ENCODE data around the gene AGPAT3. TPM values are rescaled to one million over a fixed set of nuclear protein-coding genes. Genes with fewer than 3 reads are reported as not detected.

The AGPAT3 gene
- total RNA-seq, 6 experiments from 2014 or later: 56.9 to 111 (median 95.3) TPM

GRCh38 chr21:43925096-43925481, 60.1 kb downstream of the AGPAT3 start:
- ATAC-seq (peak; percentile 53 to 69 (median 67)), DNase-seq (peak; percentile 63 to 85 (median 80))
- Histone ChIP-seq H3K4me3 (no peak overlapping the region), H3K27ac (peak overlapping the region in 2 of 3 donors; percentile 36 to 44), H3K36me3 (no peaks in the 10 kb centered on the region), H3K27me3 (no peaks in the 10 kb centered on the region), H3K9me3 (no peaks in the 10 kb centered on the region), H3K4me1 (peaks cover 0 to 76% (median 38%) of the 10 kb centered on the region in 4 donors)
- intact Hi-C loops (cut with DNase I): loop anchor here in 1 of 2 donors (10.0 kb wide), 1 partner anchor 60 kb away; the partner anchor contains the start of gene AGPAT3
- WGBS (ENCODE audit: insufficient coverage, low coverage, low lambda C conversion rate, missing lambda C conversion rate): 18% methylated on average over 5 of the region's 13 CpGs
- TF ChIP-seq CTCF (IDR thresholded peaks at IDR 0.05) (peak in 1 of 4 donors; percentile 21), POLR2A (IDR thresholded peaks at IDR 0.05) (no peak)

- DNase-seq (peak in 2 of 3 donors; percentile 16 to 53), ATAC-seq (no peak)
- Histone ChIP-seq H3K4me1 (peaks cover 0 to 71% (median 35%) of the 10 kb centered on the region in 4 donors), H3K27me3 (no peaks in the 10 kb centered on the region), H3K27ac (peak overlapping the region in 1 of 3 donors; percentile 36), H3K9me3 (no peaks in the 10 kb centered on the region), H3K36me3 (no peaks in the 10 kb centered on the region), H3K4me3 (no peak overlapping the region)
- WGBS (ENCODE audit: insufficient coverage, low coverage, low lambda C conversion rate, missing lambda C conversion rate): 41% methylated on average over 6 of the region's 14 CpGs
- TF ChIP-seq POLR2A (IDR thresholded peaks at IDR 0.05) (no peak), CTCF (IDR thresholded peaks at IDR 0.05) (no peak)
- intact Hi-C loops (cut with DNase I): loop anchor here in 1 of 2 donors (10.0 kb wide), 1 partner anchor 61 kb away; the partner anchor contains the start of gene AGPAT3
These were observed 60.6 kb downstream of the AGPAT3 start for GRCh38 chr21:43925609-43926008.

GRCh38 chr21:43926196-43926595, 61.2 kb downstream of the AGPAT3 start:
- peaks cover 0 to 65% (median 33%) of the 10 kb centered on the region in 4 donors for H3K4me1 ChIP-seq
- peak in 2 of 3 donors; percentile 16 to 43 for DNase-seq
- H3K4me3 ChIP-seq: no peak overlapping the region
- TF ChIP-seq CTCF (IDR thresholded peaks at IDR 0.05): no peak
- TF ChIP-seq POLR2A (IDR thresholded peaks at IDR 0.05): no peak
- H3K9me3 ChIP-seq: no peaks in the 10 kb centered on the region
- H3K27ac ChIP-seq: no peak overlapping the region
- 91% methylated on average over 7 of the region's 20 CpGs for WGBS (ENCODE audit: insufficient coverage, low coverage, low lambda C conversion rate, missing lambda C conversion rate)
- H3K36me3 ChIP-seq: no peaks in the 10 kb centered on the region
- ATAC-seq: no peak
- intact Hi-C loops (cut with DNase I): loop anchor here in 1 of 2 donors (10.0 kb wide), 1 partner anchor 61 kb away; the partner anchor contains the start of gene AGPAT3
- no peaks in the 10 kb centered on the region for H3K27me3 ChIP-seq

- Histone ChIP-seq H3K9me3 (no peaks in the 10 kb centered on the region), H3K4me3 (no peak overlapping the region), H3K27ac (no peak overlapping the region), H3K36me3 (no peaks in the 10 kb centered on the region), H3K27me3 (no peaks in the 10 kb centered on the region), H3K4me1 (peaks cover 0 to 54% (median 26%) of the 10 kb centered on the region in 4 donors)
- ATAC-seq (no peak), DNase-seq (peak in 2 of 3 donors; percentile 7 to 40)
- WGBS (ENCODE audit: insufficient coverage, low coverage, low lambda C conversion rate, missing lambda C conversion rate): no CpG with 5 or more reads among the region's 17 CpGs
- no peak for TF ChIP-seq CTCF (IDR thresholded peaks at IDR 0.05)
- intact Hi-C loops (cut with DNase I): loop anchor here in 1 of 2 donors (10.0 kb wide), 1 partner anchor 63 kb away; the partner anchor contains the start of gene AGPAT3
These were observed 62.7 kb downstream of the AGPAT3 start for GRCh38 chr21:43927591-43928221.

All from right lobe of liver (tissue), 6 donors.